Liver (tissue), 9 donors: ENCODE results near the gene SLC30A10. TPM values are rescaled to one million over a fixed set of nuclear protein-coding genes. Genes with fewer than 3 reads are reported as not detected.
"Not testable (repeated sequence)": the region's sequence is repeated elsewhere in the genome, so short reads cannot be mapped to it uniquely, and the experiment has no call there.

Source experiments
- DNase-seq: peaks from one replicate; pipeline ENCODE4 v3.0.0-alpha.2; 2017; ENCODE audit warnings: low spot score
- H3K27ac ChIP-seq, 2 donors: one replicate each; pipeline ENCODE4 v1.7.0; 2013; ENCODE audit warnings: inconsistent platforms in 2 of 2, low read length in 2 of 2, control low read depth in 1 of 2, low read depth in 1 of 2, mild to moderate bottlenecking in 1 of 2
- H3K27me3 ChIP-seq, 4 donors: one replicate each; pipeline versions ENCODE4 v1.6.1 to v1.7.0; 2013; ENCODE audit warnings: low read length in 3 of 4, inconsistent platforms in 1 of 4, mild to moderate bottlenecking in 1 of 4, moderate library complexity in 1 of 4; ENCODE audit not compliant: control insufficient read depth in 4 of 4, insufficient read depth in 4 of 4
- H3K36me3 ChIP-seq, 4 donors: one replicate each; pipeline versions ENCODE4 v1.6.1 to v1.7.0; 2013; ENCODE audit warnings: low read length in 3 of 4, mild to moderate bottlenecking in 3 of 4, low read depth in 1 of 4, moderate library complexity in 1 of 4; ENCODE audit not compliant: control insufficient read depth in 4 of 4, insufficient read depth in 3 of 4
- H3K4me1 ChIP-seq, 4 donors: one replicate each; pipeline versions ENCODE4 v1.6.1 to v1.7.0; 2013; ENCODE audit warnings: low read length in 3 of 4, mild to moderate bottlenecking in 3 of 4, moderate library complexity in 1 of 4; ENCODE audit not compliant: control insufficient read depth in 4 of 4, insufficient read depth in 4 of 4
- H3K4me3 ChIP-seq, 3 donors: one replicate each; pipeline versions ENCODE4 v1.6.1 to v1.7.0; 2013; ENCODE audit warnings: low read length in 3 of 3, control low read depth in 1 of 3, low read depth in 1 of 3, mild to moderate bottlenecking in 1 of 3
- H3K9ac ChIP-seq, 2 donors: one replicate each; pipeline ENCODE4 v1.7.0; 2013; ENCODE audit warnings: low read length in 2 of 2, mild to moderate bottlenecking in 2 of 2, moderate library complexity in 2 of 2, control low read depth in 1 of 2, low read depth in 1 of 2
- H3K9me3 ChIP-seq, 4 donors: one replicate each; pipeline versions ENCODE4 v1.6.1 to v1.7.0; 2013; ENCODE audit warnings: low read length in 3 of 4; ENCODE audit not compliant: control insufficient read depth in 4 of 4
- ATF3 ChIP-seq: IDR thresholded peaks from 2 replicates; pipeline ENCODE4 v1.6.1; 2016; ENCODE audit warnings: antibody characterized with exemption
- CTCF ChIP-seq: fragments of 150-350 bp; IDR thresholded peaks from 2 replicates; pipeline ENCODE4 v1.5.1; 2017; ENCODE audit warnings: improper control_type of control experiment, low read depth, low read length; ENCODE audit not compliant: missing input control
- EGR1 ChIP-seq, 2 donors: IDR thresholded peaks; 2 replicates each; pipeline ENCODE4 v1.6.1; 2016 to 2018; ENCODE audit warnings: antibody characterized with exemption in 2 of 2, low read depth in 2 of 2
- FOXA1 ChIP-seq: IDR thresholded peaks from 2 replicates; pipeline ENCODE4 v1.6.1; 2016; ENCODE audit warnings: antibody characterized with exemption
- FOXA2 ChIP-seq: IDR thresholded peaks from 2 replicates; pipeline ENCODE4 v1.6.1; 2016; ENCODE audit warnings: antibody characterized with exemption
- GABPA ChIP-seq, 2 donors: IDR thresholded peaks in 1 of 2; conservative IDR thresholded peaks in 1 of 2; 2 replicates each; pipeline ENCODE4 v1.6.1; 2016; ENCODE audit warnings: antibody characterized with exemption in 2 of 2, mild to moderate bottlenecking in 1 of 2, moderate library complexity in 1 of 2
- HNF4A ChIP-seq, 2 donors: conservative IDR thresholded peaks; 2 replicates each; pipeline ENCODE4 v1.6.1; 2016; ENCODE audit warnings: antibody characterized with exemption in 2 of 2, mild to moderate bottlenecking in 2 of 2
- HNF4G ChIP-seq: IDR thresholded peaks from 2 replicates; pipeline ENCODE4 v1.6.1; 2016; ENCODE audit warnings: antibody characterized with exemption
- JUND ChIP-seq, 2 donors: IDR thresholded peaks; 2 replicates each; pipeline ENCODE4 v1.6.1; 2016; ENCODE audit warnings: antibody characterized with exemption in 2 of 2
- MAX ChIP-seq: IDR thresholded peaks from 2 replicates; pipeline ENCODE4 v1.6.1; 2016; ENCODE audit warnings: antibody characterized with exemption
- NR2F2 ChIP-seq: IDR thresholded peaks from 2 replicates; pipeline ENCODE4 v1.6.1; 2016; ENCODE audit warnings: antibody characterized with exemption
- RAD21 ChIP-seq, 2 donors: IDR thresholded peaks; 2 replicates each; pipeline ENCODE4 v1.6.1; 2016; ENCODE audit warnings: antibody characterized with exemption in 2 of 2, mild to moderate bottlenecking in 2 of 2
- REST ChIP-seq: IDR thresholded peaks from 2 replicates; pipeline ENCODE4 v1.6.1; 2016; ENCODE audit warnings: antibody characterized with exemption, mild to moderate bottlenecking
- RXRA ChIP-seq, 2 donors: IDR thresholded peaks; 2 replicates each; pipeline ENCODE4 v1.6.1; 2017 to 2018; ENCODE audit warnings: antibody characterized with exemption in 2 of 2, mild to moderate bottlenecking in 1 of 2
- SP1 ChIP-seq: IDR thresholded peaks from 2 replicates; pipeline ENCODE4 v1.6.1; 2018; ENCODE audit warnings: antibody characterized with exemption, mild to moderate bottlenecking
- TAF1 ChIP-seq: conservative IDR thresholded peaks from 2 replicates; pipeline ENCODE4 v1.6.1; 2016; ENCODE audit warnings: antibody characterized with exemption, mild to moderate bottlenecking
- YY1 ChIP-seq: IDR thresholded peaks from 2 replicates; pipeline ENCODE4 v1.6.1; 2016; ENCODE audit warnings: antibody characterized with exemption, mild to moderate bottlenecking
- ZBTB33 ChIP-seq: IDR thresholded peaks from 2 replicates; pipeline ENCODE4 v1.6.1; 2016; ENCODE audit warnings: antibody characterized with exemption
- WGBS: extraction: QIAGEN DNeasy Blood & Tissue Kit; methylation state at CpG from one replicate; pipeline ENCODE4 v1.1.7; 2013; 5-methylcytosine and 5-hydroxymethylcytosine counted together
- polyA plus RNA-seq, 2 donors: library from polyadenylated mRNA; stranded (reverse) in 1 of 2; unstranded in 1 of 2; fragments of 200-250 nt in 1 of 2; fragments of >200 nt in 1 of 2; fragmentation: Nextera tagmentation in 1 of 2; extraction: Ambion mirVana in 1 of 2; gene quantifications; one replicate each; pipeline versions ENCODE4 v1.2.1 to v1.2.3, GENCODE V29; 2013 to 2015
- total RNA-seq, 2 donors: library from RNA; depleted of rRNA; stranded (reverse); fragments of >200 nt; gene quantifications; one replicate each; pipeline ENCODE4 v1.2.3, GENCODE V29; 2014
- donor health status: healthy.
- donor health status: healthy.
- donor health status: healthy.
- donor health status: healthy.
- donor health status: healthy.

SLC30A10 gene
- total and polyA plus RNA-seq, 4 donors: 18.5 to 90.9 (median 37.6) TPM

- TF ChIP-seq JUND (IDR thresholded peaks at IDR 0.05) (peak in 1 of 2 donors; percentile 19), NR2F2 (peak; percentile 21), RAD21 (IDR thresholded peaks at IDR 0.05) (peak in 1 of 2 donors; percentile 4), HNF4A (conservative IDR thresholded peaks at IDR 0.05) (peak; percentile 17 to 27), SP1 (peak; percentile 36), ATF3 (peak; percentile 15), RXRA (IDR thresholded peaks at IDR 0.05) (peak; percentile 51 to 64)
- H3K4me3 ChIP-seq, H3K36me3 ChIP-seq, DNase-seq, H3K27ac ChIP-seq, H3K9me3 ChIP-seq, H3K27me3 ChIP-seq, H3K9ac ChIP-seq: not testable (repeated sequence)
- WGBS: 36% methylated on average over 11 of the region's 11 CpGs
- peaks cover 4 to 34% (median 26%) of the 10 kb centered on the region in 4 donors for H3K4me1 ChIP-seq
These were observed 5.4 kb upstream of the SLC30A10 start for GRCh38 chr1:219933763-219934162.

- Histone ChIP-seq H3K36me3 (no peaks in the 10 kb centered on the region), H3K9ac (no peak overlapping the region), H3K4me1 (peaks cover 4 to 48% (median 29%) of the 10 kb centered on the region in 4 donors), H3K27me3 (no peaks in the 10 kb centered on the region), H3K4me3 (no peak overlapping the region), H3K27ac (peak overlapping the region; percentile 50 to 58), H3K9me3 (no peaks in the 10 kb centered on the region)
- no peak for DNase-seq
- TF ChIP-seq HNF4G (no peak), NR2F2 (no peak), FOXA1 (no peak), EGR1 (IDR thresholded peaks at IDR 0.05; ENCODE audit: low read depth in 2 of 2) (peak; percentile 49 to 81), MAX (peak; percentile 58), SP1 (peak; percentile 51), ZBTB33 (peak; percentile 35), YY1 (peak; percentile 74), RXRA (IDR thresholded peaks at IDR 0.05) (peak; percentile 56 to 76), CTCF (no peak), TAF1 (peak; percentile 83), GABPA (IDR thresholded peaks at IDR 0.05 in 1 of 2, conservative IDR thresholded peaks at IDR 0.05 in 1 of 2) (no peak), ATF3 (peak; percentile 16), JUND (IDR thresholded peaks at IDR 0.05) (peak; percentile 16 to 60), HNF4A (conservative IDR thresholded peaks at IDR 0.05) (peak; percentile 65 to 73), RAD21 (IDR thresholded peaks at IDR 0.05) (peak; percentile 35 to 54), FOXA2 (peak; percentile 6), REST (peak; percentile 54)
These were observed 2.7 kb upstream of the SLC30A10 start for GRCh38 chr1:219931033-219931432.
